Loucy (cell line): ENCODE results near the gene SNCA.

ENCODE experiments used
- H2AFZ ChIP-seq: fragments of 200-600 bp; sonication (generic); 2 replicates; pipeline ENCODE4 v1.6.0; 2016; ENCODE audit warnings: antibody characterized with exemption, mild to moderate bottlenecking, low read length, moderate library complexity
- H3F3A ChIP-seq: fragments of 200-600 bp; 2 replicates; pipeline ENCODE4 v1.6.0; 2016; ENCODE audit warnings: antibody characterized with exemption, low read depth, mild to moderate bottlenecking
- H3K27me3 ChIP-seq: fragments of 200-600 bp; sonication (generic); 2 replicates; pipeline ENCODE4 v1.6.1; 2014; ENCODE audit warnings: low read length, mild to moderate bottlenecking; ENCODE audit not compliant: insufficient read depth, poor library complexity, severe bottlenecking
- H3K36me3 ChIP-seq: fragments of 200-600 bp; sonication (generic); 2 replicates; pipeline ENCODE4 v1.6.1; 2016; ENCODE audit warnings: low read length; ENCODE audit not compliant: insufficient read depth
- H3K4me1 ChIP-seq: fragments of 200-600 bp; sonication (generic); 2 replicates; pipeline ENCODE4 v1.5.1; 2014; ENCODE audit warnings: low read length, mild to moderate bottlenecking; ENCODE audit not compliant: insufficient read depth, poor library complexity, severe bottlenecking
- H3K4me2 ChIP-seq: fragments of 200-600 bp; sonication (generic); 2 replicates; pipeline ENCODE4 v1.6.0; 2014; ENCODE audit warnings: antibody characterized with exemption, low read length, low read depth, mild to moderate bottlenecking; ENCODE audit not compliant: poor library complexity, severe bottlenecking
- H3K4me3 ChIP-seq: fragments of 200-600 bp; sonication (generic); 2 replicates; pipeline ENCODE4 v1.5.1; 2014; ENCODE audit warnings: low read length, mild to moderate bottlenecking, mixed read lengths; ENCODE audit not compliant: poor library complexity, severe bottlenecking
- H3K79me2 ChIP-seq: fragments of 200-600 bp; sonication (generic); 2 replicates; pipeline ENCODE4 v1.6.1; 2014; ENCODE audit warnings: low read length; ENCODE audit not compliant: insufficient read depth
- H3K9ac ChIP-seq: fragments of 200-600 bp; sonication (generic); 2 replicates; pipeline ENCODE4 v1.6.0; 2014; ENCODE audit warnings: mild to moderate bottlenecking, low read depth, low read length, moderate library complexity; ENCODE audit not compliant: poor library complexity, severe bottlenecking
- H3K9me2 ChIP-seq: fragments of 200-600 bp; sonication (generic); replicated peaks from 2 replicates; pipeline ENCODE4 v1.6.1; 2016; ENCODE audit warnings: low read depth, low read length, mixed read lengths
- H3K9me3 ChIP-seq: fragments of 200-600 bp; sonication (generic); 2 replicates; pipeline ENCODE4 v1.6.1; 2014; ENCODE audit warnings: mild to moderate bottlenecking, antibody characterized with exemption, low read length, low read depth; ENCODE audit not compliant: insufficient read depth
- H4K20me1 ChIP-seq: fragments of 200-600 bp; sonication (generic); 2 replicates; pipeline ENCODE4 v1.6.0; 2014; ENCODE audit warnings: antibody characterized with exemption, low read length, mild to moderate bottlenecking; ENCODE audit not compliant: insufficient read depth, poor library complexity, severe bottlenecking
- CTCF ChIP-seq: fragments of 200-600 bp; sonication (generic); conservative IDR thresholded peaks from 2 replicates; pipeline ENCODE4 v1.5.1; 2014; ENCODE audit warnings: mild to moderate bottlenecking, antibody characterized with exemption, low read length
- EZH2phosphoT487 ChIP-seq: fragments of 200-600 bp; IDR thresholded peaks from 2 replicates; pipeline ENCODE4 v1.6.1; 2018; ENCODE audit warnings: antibody characterized with exemption, mild to moderate bottlenecking, moderate library complexity, borderline replicate concordance

Gene SNCA

GRCh38 chr4:89805297-89805696 lies 31.7 kb downstream of the SNCA start:
- no peaks in the 10 kb centered on the region for H3K79me2 ChIP-seq
- H3K4me2 ChIP-seq, result no peak overlapping the region
- H2AFZ ChIP-seq, result no peak overlapping the region
- H3K9ac ChIP-seq, result no peak overlapping the region
- H3K4me3 ChIP-seq, result no peak overlapping the region
- peaks cover 8% of the 10 kb centered on the region for H3K36me3 ChIP-seq
- H3K4me1 ChIP-seq, result no peaks in the 10 kb centered on the region
- no peaks in the 10 kb centered on the region for H3K9me2 ChIP-seq
- TF ChIP-seq CTCF (no peak), EZH2phosphoT487 (no peak)
- H3F3A ChIP-seq, result no peaks in the 10 kb centered on the region
- H4K20me1 ChIP-seq, result no peaks in the 10 kb centered on the region
- no peaks in the 10 kb centered on the region for H3K9me3 ChIP-seq
- H3K27me3 ChIP-seq, result no peaks in the 10 kb centered on the region

GRCh38 chr4:89803915-89804314 lies 33.0 kb downstream of the SNCA start:
- Histone ChIP-seq H3K4me3 (no peak overlapping the region), H4K20me1 (no peaks in the 10 kb centered on the region), H3K9me3 (no peaks in the 10 kb centered on the region), H3K79me2 (no peaks in the 10 kb centered on the region), H3K4me1 (no peaks in the 10 kb centered on the region), H3K27me3 (no peaks in the 10 kb centered on the region), H2AFZ (no peak overlapping the region), H3K9ac (no peak overlapping the region), H3K36me3 (peaks cover 8% of the 10 kb centered on the region), H3K4me2 (no peak overlapping the region), H3F3A (no peaks in the 10 kb centered on the region), H3K9me2 (no peaks in the 10 kb centered on the region)
- no peak for TF ChIP-seq EZH2phosphoT487
- no peak for TF ChIP-seq CTCF

- TF ChIP-seq CTCF (no peak), EZH2phosphoT487 (no peak)
- Histone ChIP-seq H3K4me3 (no peak overlapping the region), H3F3A (no peaks in the 10 kb centered on the region)
Measured at GRCh38 chr4:89803036-89803435, 33.9 kb downstream of the SNCA start.

More at GRCh38 chr4:89803036-89803435, 33.9 kb downstream of the SNCA start:
- no peak overlapping the region for H2AFZ ChIP-seq
- H3K9ac ChIP-seq, result no peak overlapping the region
- H4K20me1 ChIP-seq, result no peaks in the 10 kb centered on the region
- no peaks in the 10 kb centered on the region for H3K27me3 ChIP-seq
- no peak overlapping the region for H3K4me2 ChIP-seq
- no peaks in the 10 kb centered on the region for H3K4me1 ChIP-seq
- no peaks in the 10 kb centered on the region for H3K9me3 ChIP-seq
- H3K9me2 ChIP-seq, result no peaks in the 10 kb centered on the region
- peaks cover 8% of the 10 kb centered on the region for H3K36me3 ChIP-seq
- H3K79me2 ChIP-seq, result no peaks in the 10 kb centered on the region
